GM19372 (cell line): ENCODE data around the gene PTGIS.
"Not testable (repeated sequence)": the region's sequence is repeated elsewhere in the genome, so short reads cannot be mapped to it uniquely, and the experiment has no call there.

Source experiments
- ATAC-seq: cut with Tn5 transposase; IDR thresholded peaks from one replicate; pipeline ENCODE4 v1.9.1; 2021; ENCODE audit warnings: mild to moderate bottlenecking, low read depth, moderate library complexity; ENCODE audit not compliant: unreplicated experiment

The PTGIS gene

GRCh38 chr20:49567421-49568277, at the start of gene PTGIS:
TSS of gene PTGIS (minus strand) at chr20:49568137. CDS start at chr20:49568116, 21 bp downstream.
- ATAC-seq = no peak

GRCh38 chr20:49617394-49617793, 49.5 kb upstream of the PTGIS start:
- ATAC-seq = not testable (repeated sequence)

GRCh38 chr20:49616154-49617007, 48.4 kb upstream of the PTGIS start:
- ATAC-seq = no peak

- ATAC-seq = no peak
Observed at GRCh38 chr20:49615401-49616153, 47.6 kb upstream of the PTGIS start.

GRCh38 chr20:49615051-49615400, 47.1 kb upstream of the PTGIS start:
- not testable (repeated sequence) for ATAC-seq

GRCh38 chr20:49614338-49615050, 46.6 kb upstream of the PTGIS start:
- no peak for ATAC-seq

GRCh38 chr20:49612127-49612738, 44.3 kb upstream of the PTGIS start:
- ATAC-seq = no peak

GRCh38 chr20:49611539-49612126, 43.7 kb upstream of the PTGIS start:
- ATAC-seq = not testable (repeated sequence)

GRCh38 chr20:49610691-49611538, 43.0 kb upstream of the PTGIS start:
- ATAC-seq = no peak

GRCh38 chr20:49608752-49609670, 41.1 kb upstream of the PTGIS start:
- peak; percentile 51 for ATAC-seq

GRCh38 chr20:49607568-49607967, 39.6 kb upstream of the PTGIS start:
- no peak for ATAC-seq

GRCh38 chr20:49603209-49603627, 35.3 kb upstream of the PTGIS start:
- no peak for ATAC-seq

- no peak for ATAC-seq
Observed at GRCh38 chr20:49602345-49603208, 34.6 kb upstream of the PTGIS start.

- ATAC-seq = no peak
Observed at GRCh38 chr20:49601153-49601924, 33.4 kb upstream of the PTGIS start.

GRCh38 chr20:49599746-49600113, 31.8 kb upstream of the PTGIS start:
- no peak for ATAC-seq
